H1 (cell line): ENCODE results near the gene ABCC11. TPM values are rescaled to one million over a fixed set of nuclear protein-coding genes. Genes with fewer than 3 reads are reported as not detected.

Experiments used
- CHD7 ChIP-seq: fragments of 300-600 bp; sonication (generic); IDR thresholded peaks from 2 replicates; pipeline ENCODE4 v1.7.1; 2012; ENCODE audit warnings: low read length, moderate library complexity, mild to moderate bottlenecking, inconsistent platforms; ENCODE audit not compliant: insufficient replicate concordance
- NRF1 ChIP-seq: IDR thresholded peaks from 2 replicates; pipeline ENCODE4 v1.6.1; 2011; ENCODE audit warnings: mild to moderate bottlenecking, low read depth, low read length, improper control_type of control experiment
- POU5F1 ChIP-seq: IDR thresholded peaks from 2 replicates; pipeline ENCODE4 v1.6.1; 2011; ENCODE audit warnings: low read depth, mild to moderate bottlenecking, low read length, moderate library complexity
- RXRA ChIP-seq: IDR thresholded peaks from 2 replicates; pipeline ENCODE4 v1.6.1; 2011; ENCODE audit warnings: low read depth, mild to moderate bottlenecking, low read length, moderate library complexity; ENCODE audit not compliant: insufficient read depth
- SIRT6 ChIP-seq: IDR thresholded peaks from one replicate; pipeline ENCODE4 v1.7.1; 2012; ENCODE audit warnings: low read length, inconsistent platforms
- SUZ12 ChIP-seq: fragments of 200-600 bp; sonication (generic); IDR thresholded peaks from 2 replicates; pipeline ENCODE4 v1.6.1; 2012; ENCODE audit warnings: mild to moderate bottlenecking, inconsistent platforms, low read length, moderate library complexity, mixed read lengths
- YY1 ChIP-seq: IDR thresholded peaks from 2 replicates; pipeline ENCODE4 v1.6.1; 2011; ENCODE audit warnings: low read depth, mild to moderate bottlenecking, low read length
- polyA plus RNA-seq, 7 experiments: library from polyadenylated mRNA; depleted of rRNA in 3 of 7; stranded (reverse) in 5 of 7; unstranded in 2 of 7; fragments of >200 nt in 5 of 7; fragments of 200-250 nt in 2 of 7; gene quantifications; 1 replicate in 5 of 7; 2 replicates in 1 of 7; 4 replicates in 1 of 7; pipeline versions ENCODE4 v1.2.1 to v1.2.3, GENCODE V29; 2011 to 2013; ENCODE audit warnings: missing spikeins in 2 of 7, mixed read lengths in 2 of 7
- total RNA-seq: library from RNA; stranded (reverse); fragmentation: NEBNext Ultra II Directional; extraction: Animal tissue kit (Norgen Biotek cat#: 25700); gene quantifications from 2 replicates; pipeline ENCODE4 v1.2.1, GENCODE V29; 2021

The ABCC11 gene
- total and polyA plus RNA-seq, 2 of the 8 experiments (the other 6 are each of a cell fraction or from before 2014, with no cell fraction given): 0.06 TPM; not detected in 1

- TF ChIP-seq CHD7: no peak
- no peak for TF ChIP-seq POU5F1
- no peak for TF ChIP-seq RXRA
- TF ChIP-seq YY1: no peak
- TF ChIP-seq SIRT6: no peak
- TF ChIP-seq SUZ12: no peak
- no peak for TF ChIP-seq NRF1
These were observed 35.3 kb downstream of the ABCC11 start (continued) for GRCh38 chr16:48212033-48212432.
